GM18951 (cell line): ENCODE results near the gene CAMK2N2.

Experiments
- POLR2A ChIP-seq: IDR thresholded peaks from 4 replicates; pipeline ENCODE4 v1.6.1; 2011; ENCODE audit warnings: mild to moderate bottlenecking; ENCODE audit not compliant: insufficient read length, insufficient read depth; ENCODE audit errors: extremely low read depth
- in situ Hi-C: fragments of 300-500 bp; cut with MboI; formaldehyde crosslinking; loops from one replicate; pipeline ENCODE4 v1.12.0; 2022; ENCODE audit warnings: low sequenced_read_pairs, mixed read lengths, inconsistent platforms; ENCODE audit not compliant: unreplicated experiment

Gene CAMK2N2

GRCh38 chr3:184230603-184231528, 30.5 kb downstream of the CAMK2N2 start:
- no peak for TF ChIP-seq POLR2A
- in situ Hi-C loops = no loop called here

- no peak for TF ChIP-seq POLR2A
- in situ Hi-C loops = no loop called here
These were observed 31.2 kb downstream of the CAMK2N2 start for GRCh38 chr3:184230081-184230602.

GRCh38 chr3:184229394-184230080, 31.8 kb downstream of the CAMK2N2 start, which contains the start of gene VWA5B2:
VWA5B2 (plus strand) TSS chr3:184229585; CDS start chr3:184230529, 944 bp downstream.
- no peak for TF ChIP-seq POLR2A
- in situ Hi-C loops = no loop called here

- in situ Hi-C loops = no loop called here
- TF ChIP-seq POLR2A = no peak
These were observed 32.8 kb downstream of the CAMK2N2 start for GRCh38 chr3:184228376-184229137.

DNA sequence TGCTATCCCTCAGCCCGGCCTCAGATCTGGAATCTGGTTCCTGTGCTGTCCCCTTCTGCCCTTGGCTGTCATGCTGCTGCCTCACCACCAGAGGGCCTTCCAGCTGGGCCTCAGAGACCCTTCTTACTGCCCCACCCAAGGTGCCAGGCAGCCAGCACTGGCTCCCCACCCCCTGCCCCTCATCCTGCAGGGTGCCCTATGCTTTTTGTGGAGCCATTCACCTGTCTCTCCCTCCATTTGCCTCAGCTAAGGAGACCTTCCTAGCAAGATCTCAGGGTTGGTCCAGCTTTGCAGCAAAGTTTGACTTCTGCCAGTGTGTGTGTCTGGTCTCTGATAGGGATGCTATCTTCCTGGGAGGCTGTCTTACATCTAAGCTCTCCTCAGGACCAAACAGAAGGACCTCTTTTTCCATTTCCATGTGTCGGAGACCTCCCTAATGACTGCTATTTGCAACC, 33.8 kb downstream of the CAMK2N2 start:
- in situ Hi-C loops = no loop called here
- no peak for TF ChIP-seq POLR2A

DNA sequence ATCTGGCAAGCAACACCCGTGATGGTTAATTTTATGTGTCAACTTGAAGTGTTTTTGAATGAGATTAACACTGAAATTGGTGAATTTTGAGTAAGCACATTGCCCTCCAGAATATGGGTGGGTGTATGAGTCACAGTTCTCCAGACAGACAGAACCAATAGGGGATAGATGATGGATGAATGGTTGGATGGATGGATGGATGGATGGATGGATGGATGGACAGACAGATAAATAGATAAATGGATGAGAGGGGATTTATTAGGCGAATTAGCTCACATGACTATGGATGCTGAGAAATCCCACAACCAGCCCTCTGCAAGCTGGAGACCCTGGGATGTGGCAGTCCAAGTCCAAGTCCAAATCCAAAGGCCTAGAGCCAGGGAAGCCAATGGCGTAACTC, 37.4 kb downstream of the CAMK2N2 start:
- no peak for TF ChIP-seq POLR2A
- in situ Hi-C loops = no loop called here

DNA sequence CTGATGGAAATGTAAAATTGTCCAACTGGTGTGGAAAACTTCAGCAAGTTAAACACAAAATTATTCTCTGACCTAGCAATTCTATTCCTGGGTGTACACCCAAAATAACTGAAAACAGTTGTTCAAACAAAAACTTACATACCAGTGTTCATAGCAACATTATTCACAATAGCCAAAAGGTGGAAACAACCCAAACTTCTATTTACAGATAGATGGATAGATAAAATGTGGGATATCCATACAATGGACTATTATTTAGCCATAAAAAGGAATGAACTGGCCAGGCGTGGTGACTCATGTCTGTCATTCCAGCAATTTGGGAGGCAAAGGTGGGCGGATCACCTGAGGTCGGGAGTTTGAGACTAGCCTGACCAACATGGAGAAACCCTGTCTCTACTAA, 38.8 kb downstream of the CAMK2N2 start:
- TF ChIP-seq POLR2A = no peak
- in situ Hi-C loops = no loop called here

DNA sequence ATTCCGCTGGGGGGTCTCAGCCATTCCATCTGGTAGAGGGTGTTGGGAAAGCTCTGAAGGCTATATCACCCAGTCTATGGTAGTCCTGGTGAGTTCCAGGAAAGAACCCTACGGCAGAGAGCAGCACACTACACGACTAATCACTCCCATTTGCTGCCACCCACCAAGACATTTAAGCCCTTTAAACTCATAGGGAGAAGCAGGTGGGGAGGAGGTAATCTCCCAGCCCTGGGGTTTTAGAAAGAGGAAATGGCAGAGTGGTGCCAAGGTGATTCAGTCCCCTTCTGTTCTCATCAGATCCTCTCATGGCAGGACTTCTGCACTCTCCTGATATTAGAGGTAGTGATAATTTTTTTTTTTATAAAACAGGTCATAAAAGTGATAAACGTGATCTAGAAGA, 42.5 kb downstream of the CAMK2N2 start:
- TF ChIP-seq POLR2A = no peak
- in situ Hi-C loops = no loop called here

GRCh38 chr3:184211718-184212117, 49.6 kb downstream of the CAMK2N2 start:
- no peak for TF ChIP-seq POLR2A
- in situ Hi-C loops = no loop called here

GRCh38 chr3:184211297-184211696, 50.1 kb downstream of the CAMK2N2 start:
- in situ Hi-C loops = no loop called here
- no peak for TF ChIP-seq POLR2A
